ENCODE measurements around the gene PAPLN. TPM values are rescaled to one million over a fixed set of nuclear protein-coding genes. Genes with fewer than 3 reads are reported as not detected.

Gene PAPLN
- total and polyA plus RNA-seq, 9 of the 15 experiments (the other 6 are each of a cell fraction or from before 2014, with no cell fraction given): 0.43 to 3.5 (median 1.7) TPM

DNA sequence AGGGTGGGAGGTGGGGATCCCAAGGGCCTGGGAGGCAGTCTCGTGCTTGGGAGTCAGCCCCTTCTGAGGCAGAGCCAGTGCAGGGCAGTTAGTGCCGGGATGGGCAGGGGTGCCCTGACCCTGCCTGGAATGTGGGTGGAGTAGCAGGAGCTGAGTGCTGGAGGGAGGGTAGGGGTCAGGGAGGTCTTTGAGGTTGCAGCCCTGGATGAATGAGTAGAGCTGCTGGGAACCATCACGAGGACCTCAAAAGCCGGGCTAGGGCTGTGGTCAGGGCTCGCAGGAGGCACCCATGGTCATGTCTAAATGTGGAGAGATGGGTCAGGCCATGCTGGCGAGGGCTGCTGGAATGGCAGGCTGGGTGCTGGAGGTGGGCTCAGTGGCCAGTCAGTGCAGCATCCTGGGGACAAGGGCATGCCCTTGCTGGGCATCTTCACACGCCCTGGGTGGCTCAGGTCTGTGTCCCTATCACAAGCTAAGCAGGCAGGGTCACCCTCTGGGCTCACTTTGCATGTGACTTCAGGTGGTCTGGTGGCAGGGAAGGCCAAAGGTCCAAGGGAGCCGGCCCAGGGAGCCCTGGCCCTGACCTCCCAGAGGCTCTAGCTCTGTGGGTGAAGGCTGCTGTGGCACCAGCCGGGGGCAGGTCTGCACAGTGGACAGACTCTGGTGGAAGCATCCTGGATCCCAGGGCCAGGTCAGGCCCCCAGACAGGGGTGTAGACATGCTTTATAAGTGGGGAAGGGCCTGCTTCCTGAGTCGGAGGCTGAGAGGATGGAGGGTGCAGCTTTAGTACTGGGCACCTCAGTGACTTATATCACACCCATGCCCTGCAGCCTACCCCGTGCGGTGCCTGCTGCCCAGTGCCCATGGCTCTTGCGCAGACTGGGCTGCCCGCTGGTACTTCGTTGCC is 24.5 kb downstream of the PAPLN start:
- Histone ChIP-seq H3K27me3 (ENCODE audit: control insufficient read depth in 2 of 2, insufficient read depth in 2 of 2, low read length in 2 of 2) (no peaks in the 10 kb centered on the region), H3K27ac (ENCODE audit: extremely low read depth, low read depth, low read length) (no peak overlapping the region), H3K9ac (ENCODE audit: insufficient read depth in 1 of 2, low read depth in 2 of 2, low read length in 2 of 2) (peak overlapping the region in 1 of 2 experiments; percentile 35; a peak in 2 of 4 replicates), H4K20me1 (replicated peaks; ENCODE audit: control insufficient read depth, insufficient read depth, low read length) (no peaks in the 10 kb centered on the region), H3K9me3 (replicated peaks; ENCODE audit: control insufficient read depth, insufficient read depth, low read depth, low read length) (no peaks in the 10 kb centered on the region), H3K79me2 (ENCODE audit: control insufficient read depth, insufficient read depth, low read length) (no peaks in the 10 kb centered on the region), H2AFZ (ENCODE audit: low read depth, low read length) (no peak overlapping the region), H3K9me1 (ENCODE audit: control insufficient read depth, insufficient read depth, low read length) (no peaks in the 10 kb centered on the region), H3K36me3 (ENCODE audit: control insufficient read depth, insufficient read depth, low read length) (no peaks in the 10 kb centered on the region), H3K4me1 (replicated peaks in 1 of 2; ENCODE audit: control insufficient read depth in 2 of 2, insufficient read depth in 2 of 2, low read length in 2 of 2) (peaks cover 0 to 15% of the 10 kb centered on the region in 2 experiments; a peak in 2 of 5 replicates), H3K4me2 (ENCODE audit: insufficient read depth, low read length) (no peak overlapping the region), H3K4me3 (no peak overlapping the region)
- DNase-seq (ENCODE audit: extremely low read depth in 1 of 4, low spot score in 3 of 4): no peak
- BruUV-seq (replicated peaks): no TSS peak
- WGBS (ENCODE audit: insufficient coverage, low coverage, missing lambda C conversion rate): 15% methylated on average over 11 of the region's 15 CpGs
- in situ Hi-C loops (cut with MboI): no loop called here
- intact Hi-C loops (cut with micrococcal nuclease): no loop called here
- TF ChIP-seq, protein P1, sequence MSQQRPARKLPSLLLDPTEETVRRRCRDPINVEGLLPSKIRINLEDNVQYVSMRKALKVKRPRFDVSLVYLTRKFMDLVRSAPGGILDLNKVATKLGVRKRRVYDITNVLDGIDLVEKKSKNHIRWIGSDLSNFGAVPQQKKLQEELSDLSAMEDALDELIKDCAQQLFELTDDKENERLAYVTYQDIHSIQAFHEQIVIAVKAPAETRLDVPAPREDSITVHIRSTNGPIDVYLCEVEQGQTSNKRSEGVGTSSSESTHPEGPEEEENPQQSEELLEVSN (IDR thresholded peaks at IDR 0.05; ENCODE audit: borderline replicate concordance in 1 of 2, extremely low read depth in 1 of 2, insufficient read depth in 1 of 2, insufficient read length in 1 of 2, low read depth in 1 of 2, low read length in 1 of 2, poor library complexity in 1 of 2, severe bottlenecking in 1 of 2): no peak
- TF ChIP-seq ZNF24 (IDR thresholded peaks at IDR 0.05) (no peak), TOE1 (IDR thresholded peaks at IDR 0.05; ENCODE audit: borderline replicate concordance) (no peak), TOE1 (CRISPR knock-in tag; IDR thresholded peaks at IDR 0.05; ENCODE audit: borderline replicate concordance, low read depth) (no peak), ZNF76 (CRISPR knock-in tag; IDR thresholded peaks at IDR 0.05; ENCODE audit: borderline replicate concordance) (no peak), CBFA2T3 (IDR thresholded peaks at IDR 0.05) (no peak), TEAD2 (tag; IDR thresholded peaks at IDR 0.05) (no peak), TCF7 (IDR thresholded peaks at IDR 0.05; ENCODE audit: borderline replicate concordance) (no peak), MCM3 (IDR thresholded peaks at IDR 0.05) (no peak), FOXP1 (CRISPR knock-in tag; IDR thresholded peaks at IDR 0.05) (no peak), PURB (CRISPR knock-in tag; IDR thresholded peaks at IDR 0.05; ENCODE audit: low read depth) (no peak), HNRNPL (IDR thresholded peaks at IDR 0.05; ENCODE audit: low read depth, low read length) (no peak), NR2C1 (IDR thresholded peaks at IDR 0.05) (no peak), NR2C1 (tag; IDR thresholded peaks at IDR 0.05) (no peak), ZNF3 (CRISPR knock-in tag; IDR thresholded peaks at IDR 0.05) (no peak), XRCC4 (IDR thresholded peaks at IDR 0.05; ENCODE audit: extremely low read depth, insufficient read depth, insufficient read length) (no peak)
- TF ChIP-seq, protein P2, sequence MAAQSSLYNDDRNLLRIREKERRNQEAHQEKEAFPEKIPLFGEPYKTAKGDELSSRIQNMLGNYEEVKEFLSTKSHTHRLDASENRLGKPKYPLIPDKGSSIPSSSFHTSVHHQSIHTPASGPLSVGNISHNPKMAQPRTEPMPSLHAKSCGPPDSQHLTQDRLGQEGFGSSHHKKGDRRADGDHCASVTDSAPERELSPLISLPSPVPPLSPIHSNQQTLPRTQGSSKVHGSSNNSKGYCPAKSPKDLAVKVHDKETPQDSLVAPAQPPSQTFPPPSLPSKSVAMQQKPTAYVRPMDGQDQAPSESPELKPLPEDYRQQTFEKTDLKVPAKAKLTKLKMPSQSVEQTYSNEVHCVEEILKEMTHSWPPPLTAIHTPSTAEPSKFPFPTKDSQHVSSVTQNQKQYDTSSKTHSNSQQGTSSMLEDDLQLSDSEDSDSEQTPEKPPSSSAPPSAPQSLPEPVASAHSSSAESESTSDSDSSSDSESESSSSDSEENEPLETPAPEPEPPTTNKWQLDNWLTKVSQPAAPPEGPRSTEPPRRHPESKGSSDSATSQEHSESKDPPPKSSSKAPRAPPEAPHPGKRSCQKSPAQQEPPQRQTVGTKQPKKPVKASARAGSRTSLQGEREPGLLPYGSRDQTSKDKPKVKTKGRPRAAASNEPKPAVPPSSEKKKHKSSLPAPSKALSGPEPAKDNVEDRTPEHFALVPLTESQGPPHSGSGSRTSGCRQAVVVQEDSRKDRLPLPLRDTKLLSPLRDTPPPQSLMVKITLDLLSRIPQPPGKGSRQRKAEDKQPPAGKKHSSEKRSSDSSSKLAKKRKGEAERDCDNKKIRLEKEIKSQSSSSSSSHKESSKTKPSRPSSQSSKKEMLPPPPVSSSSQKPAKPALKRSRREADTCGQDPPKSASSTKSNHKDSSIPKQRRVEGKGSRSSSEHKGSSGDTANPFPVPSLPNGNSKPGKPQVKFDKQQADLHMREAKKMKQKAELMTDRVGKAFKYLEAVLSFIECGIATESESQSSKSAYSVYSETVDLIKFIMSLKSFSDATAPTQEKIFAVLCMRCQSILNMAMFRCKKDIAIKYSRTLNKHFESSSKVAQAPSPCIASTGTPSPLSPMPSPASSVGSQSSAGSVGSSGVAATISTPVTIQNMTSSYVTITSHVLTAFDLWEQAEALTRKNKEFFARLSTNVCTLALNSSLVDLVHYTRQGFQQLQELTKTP (IDR thresholded peaks at IDR 0.05; ENCODE audit: low read depth in 1 of 2, partially characterized antibody in 2 of 2): no peak
- TF ChIP-seq, protein P3, sequence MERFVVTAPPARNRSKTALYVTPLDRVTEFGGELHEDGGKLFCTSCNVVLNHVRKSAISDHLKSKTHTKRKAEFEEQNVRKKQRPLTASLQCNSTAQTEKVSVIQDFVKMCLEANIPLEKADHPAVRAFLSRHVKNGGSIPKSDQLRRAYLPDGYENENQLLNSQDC (CRISPR knock-in tag; IDR thresholded peaks at IDR 0.05): no peak
- POLR2A ChIA-PET: interaction anchor here (0.6 to 1.1 kb wide), 3 partner anchors 10 to 29 kb away, joined by 3 to 6 read pairs (median 5); no protein-coding TSS in a partner anchor
- no peak for FAIRE-seq
- CTCF ChIA-PET (ENCODE audit: low intra/inter-chr PET ratio): no interaction called here
- ATAC-seq: no peak
